Neural progenitor cell (in vitro differentiated cells): ENCODE results near the gene THEM5.

ENCODE experiments used
- CTCF ChIP-seq: fragments of 200-600 bp; sonication (generic); IDR thresholded peaks from 2 replicates; pipeline ENCODE4 v1.5.1; 2017; ENCODE audit warnings: antibody characterized with exemption, mild to moderate bottlenecking
- EZH2 ChIP-seq: fragments of 200-600 bp; sonication (generic); IDR thresholded peaks from 2 replicates; pipeline ENCODE4 v1.6.1; 2017; ENCODE audit warnings: antibody characterized with exemption, mild to moderate bottlenecking, moderate library complexity
- EZH2phosphoT487 ChIP-seq: fragments of 200-600 bp; sonication (generic); IDR thresholded peaks from 2 replicates; pipeline ENCODE4 v1.6.1; 2017; ENCODE audit warnings: antibody characterized with exemption

GRCh38 chr1:151888972-151889570, 35.6 kb upstream of the THEM5 start:
- peak; percentile 57 for TF ChIP-seq CTCF
- TF ChIP-seq EZH2phosphoT487, result no peak
- no peak for TF ChIP-seq EZH2
